ENCODE results near the gene SGK1.

The SGK1 gene

GRCh38 chr6:134119486-134119885 lies 198.4 kb downstream of the SGK1 start:
- DNase-seq (ENCODE audit: low read depth) = no peak

Data from CMK (cell line).